Endothelial cell of coronary artery (primary cell): ENCODE results near the gene NUP153. TPM values are rescaled to one million over a fixed set of nuclear protein-coding genes. Genes with fewer than 3 reads are reported as not detected.

Source experiments
- total RNA-seq: library from RNA; depleted of rRNA; stranded (reverse); fragments of >200 nt; gene quantifications from 2 replicates; pipeline ENCODE4 v1.2.3, GENCODE V29; 2014

NUP153 gene
- 20.8 and 24.8 TPM in 2 replicates for total RNA-seq

DNA sequence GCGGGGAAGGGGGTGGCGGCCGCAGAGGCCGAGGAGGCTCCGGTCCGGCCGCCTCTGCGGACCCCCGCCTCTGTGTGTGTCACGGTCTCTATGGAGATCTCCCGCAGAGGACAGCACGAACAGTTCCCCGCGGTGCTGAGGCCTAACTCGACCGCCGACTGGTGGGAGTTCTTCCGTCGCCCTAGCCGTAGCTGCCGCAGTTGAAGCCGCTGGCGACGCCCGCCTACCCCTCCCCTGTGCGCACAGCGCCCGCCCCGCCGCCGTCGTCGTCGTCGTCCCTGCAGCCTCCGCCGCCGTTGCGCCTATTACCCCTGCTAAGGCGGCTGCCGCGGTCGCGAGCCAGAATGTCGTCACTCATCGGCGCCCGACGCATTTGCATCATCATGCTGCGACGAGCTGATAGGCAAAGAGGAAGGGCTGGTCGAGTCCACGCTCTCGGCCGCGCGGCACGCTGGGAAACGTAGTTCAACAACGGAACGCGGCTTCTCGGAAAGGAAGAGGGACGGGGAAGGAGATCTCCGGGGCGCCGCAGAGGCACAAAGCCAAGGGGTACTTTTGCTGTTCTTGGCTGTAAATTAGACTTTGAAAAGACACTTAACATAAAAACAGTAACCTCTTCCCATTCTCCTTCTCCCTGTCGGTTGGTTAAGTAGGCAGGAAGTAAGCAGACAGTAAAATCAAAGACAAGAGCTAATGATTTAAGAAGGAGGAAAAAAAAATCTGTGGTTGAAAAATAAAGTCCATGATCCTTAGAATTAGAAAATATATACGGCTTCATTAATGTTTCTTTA, at the start of gene NUP153:
TSS of gene NUP153 (minus strand) at position 346 of the 791 bp plus-strand sequence. CDS start 538 bp downstream, outside the sequence.

DNA sequence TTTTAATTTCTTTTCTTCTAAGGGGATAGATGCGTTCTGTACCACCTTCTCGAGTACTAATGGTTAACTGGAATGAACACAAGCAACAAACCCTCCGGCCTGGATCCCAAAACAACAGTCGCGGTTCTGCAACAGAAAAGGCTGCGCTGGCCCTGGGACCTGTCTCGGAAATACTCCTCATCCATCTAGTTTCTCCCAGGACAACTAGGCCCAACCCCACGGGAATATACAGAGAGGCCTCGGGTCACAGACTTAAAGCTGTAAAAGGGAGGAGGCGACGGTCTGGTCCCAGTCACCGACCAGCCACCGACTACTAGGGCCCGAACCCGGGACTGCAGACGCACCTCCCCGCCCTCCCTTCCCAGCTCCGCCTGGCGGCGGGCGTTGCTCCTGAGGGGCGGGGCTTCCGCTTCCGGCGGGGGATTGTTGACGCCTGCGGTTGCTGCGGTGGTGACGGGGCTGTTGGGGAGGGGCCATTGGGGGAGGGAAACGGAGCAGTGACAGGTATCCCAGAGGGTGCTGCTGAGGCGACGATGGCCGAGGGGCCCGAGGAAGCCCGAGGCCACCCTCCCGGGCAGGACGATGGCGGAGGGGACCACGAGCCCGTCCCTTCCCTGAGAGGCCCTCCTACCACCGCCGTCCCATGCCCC, 106.7 kb downstream of the NUP153 start, which contains the start of gene FAM8A1:
TSS of gene FAM8A1 (plus strand) at position 426 of the 650 bp plus-strand sequence. CDS start at position 534, 108 bp downstream.

Other genes starting within 250 kb of the NUP153 start
- 7.6 and 11.5 TPM in 2 replicates for gene FAM8A1, start 106.6 kb downstream of the NUP153 start, total RNA-seq